Ishikawa (cell line): Measurements from ENCODE around the gene ERP44.

Experiments used
- EP300 ChIP-seq: IDR thresholded peaks from 2 replicates; pipeline ENCODE4 v1.6.1; 2012; ENCODE audit warnings: borderline replicate concordance
- NFIC ChIP-seq: IDR thresholded peaks from 2 replicates; pipeline ENCODE4 v1.6.1; 2012
- RAD21 ChIP-seq: IDR thresholded peaks from 2 replicates; pipeline ENCODE4 v1.6.1; 2012; ENCODE audit warnings: low read depth
- TAF1 ChIP-seq: IDR thresholded peaks from 2 replicates; pipeline ENCODE4 v1.6.1; 2012; ENCODE audit warnings: low read depth, mild to moderate bottlenecking
- TCF12 ChIP-seq: IDR thresholded peaks from 2 replicates; pipeline ENCODE4 v1.6.1; 2012; ENCODE audit warnings: low read depth
- TEAD4 ChIP-seq: IDR thresholded peaks from 2 replicates; pipeline ENCODE4 v1.6.1; 2012
- YY1 ChIP-seq: IDR thresholded peaks from 2 replicates; pipeline ENCODE4 v1.6.1; 2012; ENCODE audit warnings: low read depth
- ZBTB7A ChIP-seq: IDR thresholded peaks from 2 replicates; pipeline ENCODE4 v1.6.1; 2012; ENCODE audit warnings: low read depth
- TF ChIP-seq, protein P1 (sequence below): IDR thresholded peaks from 2 replicates; pipeline ENCODE4 v1.6.1; 2012
- TF ChIP-seq, protein P2 (sequence below): IDR thresholded peaks from 2 replicates; pipeline ENCODE4 v1.6.1; 2012; ENCODE audit warnings: low read depth, mild to moderate bottlenecking

DNA sequence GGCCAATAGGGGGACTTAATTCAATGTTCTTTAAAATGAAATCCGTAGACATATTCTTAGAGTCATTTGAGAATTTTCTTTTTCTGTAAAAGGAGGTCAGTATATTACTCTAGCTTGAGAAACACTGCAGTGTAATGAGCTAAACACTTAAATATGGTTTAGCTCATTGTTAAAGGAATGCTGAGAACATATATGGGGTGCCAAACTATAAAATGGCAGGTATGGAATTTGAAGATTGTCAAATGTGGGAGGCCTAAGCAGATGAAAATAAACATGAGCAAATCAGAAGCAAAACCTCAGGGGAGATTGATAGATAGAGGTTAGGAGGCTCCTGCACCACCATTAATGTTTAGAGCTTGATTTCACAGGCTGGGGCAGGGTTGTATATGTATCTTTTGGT, 134.5 kb downstream of the ERP44 start:
- no peak for TF ChIP-seq TCF12
- TF ChIP-seq RAD21: no peak
- TF ChIP-seq, protein P1, sequence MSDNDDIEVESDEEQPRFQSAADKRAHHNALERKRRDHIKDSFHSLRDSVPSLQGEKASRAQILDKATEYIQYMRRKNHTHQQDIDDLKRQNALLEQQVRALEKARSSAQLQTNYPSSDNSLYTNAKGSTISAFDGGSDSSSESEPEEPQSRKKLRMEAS: no peak
- no peak for TF ChIP-seq TEAD4
- TF ChIP-seq ZBTB7A: no peak
- TF ChIP-seq, protein P2, sequence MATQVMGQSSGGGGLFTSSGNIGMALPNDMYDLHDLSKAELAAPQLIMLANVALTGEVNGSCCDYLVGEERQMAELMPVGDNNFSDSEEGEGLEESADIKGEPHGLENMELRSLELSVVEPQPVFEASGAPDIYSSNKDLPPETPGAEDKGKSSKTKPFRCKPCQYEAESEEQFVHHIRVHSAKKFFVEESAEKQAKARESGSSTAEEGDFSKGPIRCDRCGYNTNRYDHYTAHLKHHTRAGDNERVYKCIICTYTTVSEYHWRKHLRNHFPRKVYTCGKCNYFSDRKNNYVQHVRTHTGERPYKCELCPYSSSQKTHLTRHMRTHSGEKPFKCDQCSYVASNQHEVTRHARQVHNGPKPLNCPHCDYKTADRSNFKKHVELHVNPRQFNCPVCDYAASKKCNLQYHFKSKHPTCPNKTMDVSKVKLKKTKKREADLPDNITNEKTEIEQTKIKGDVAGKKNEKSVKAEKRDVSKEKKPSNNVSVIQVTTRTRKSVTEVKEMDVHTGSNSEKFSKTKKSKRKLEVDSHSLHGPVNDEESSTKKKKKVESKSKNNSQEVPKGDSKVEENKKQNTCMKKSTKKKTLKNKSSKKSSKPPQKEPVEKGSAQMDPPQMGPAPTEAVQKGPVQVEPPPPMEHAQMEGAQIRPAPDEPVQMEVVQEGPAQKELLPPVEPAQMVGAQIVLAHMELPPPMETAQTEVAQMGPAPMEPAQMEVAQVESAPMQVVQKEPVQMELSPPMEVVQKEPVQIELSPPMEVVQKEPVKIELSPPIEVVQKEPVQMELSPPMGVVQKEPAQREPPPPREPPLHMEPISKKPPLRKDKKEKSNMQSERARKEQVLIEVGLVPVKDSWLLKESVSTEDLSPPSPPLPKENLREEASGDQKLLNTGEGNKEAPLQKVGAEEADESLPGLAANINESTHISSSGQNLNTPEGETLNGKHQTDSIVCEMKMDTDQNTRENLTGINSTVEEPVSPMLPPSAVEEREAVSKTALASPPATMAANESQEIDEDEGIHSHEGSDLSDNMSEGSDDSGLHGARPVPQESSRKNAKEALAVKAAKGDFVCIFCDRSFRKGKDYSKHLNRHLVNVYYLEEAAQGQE: no peak
- no peak for TF ChIP-seq EP300
- no peak for TF ChIP-seq YY1
- no peak for TF ChIP-seq NFIC
- no peak for TF ChIP-seq TAF1
